Upper lobe of left lung (tissue), 4 donors: Measurements from ENCODE around the gene SLC27A1.

Experiments
- EP300 ChIP-seq, 4 donors: sonication (generic); formaldehyde crosslinking; IDR thresholded peaks; one replicate each; pipeline ENCODE4 v1.5.1; 2017; ENCODE audit warnings: antibody characterized with exemption in 4 of 4, control low read depth in 2 of 4
- POLR2A ChIP-seq, 4 donors: fragments of 450-650 bp; IDR thresholded peaks; one replicate each; pipeline ENCODE4 v1.5.1; 2016 to 2017; ENCODE audit warnings: antibody characterized with exemption in 4 of 4, mild to moderate bottlenecking in 2 of 4
- POLR2AphosphoS5 ChIP-seq, 2 donors: sonication (generic); formaldehyde crosslinking; IDR thresholded peaks; one replicate each; pipeline ENCODE4 v1.5.1; 2017; ENCODE audit warnings: antibody characterized with exemption in 2 of 2
- TF ChIP-seq, protein P1 (sequence below), 6 experiments: fragments of 450-650 bp in 4 of 6; fragments of 200-600 bp in 2 of 6; sonication (generic) in 2 of 6; IDR thresholded peaks; one replicate each; pipeline ENCODE4 v1.5.1; 2016 to 2019; ENCODE audit warnings: antibody characterized with exemption in 6 of 6

DNA sequence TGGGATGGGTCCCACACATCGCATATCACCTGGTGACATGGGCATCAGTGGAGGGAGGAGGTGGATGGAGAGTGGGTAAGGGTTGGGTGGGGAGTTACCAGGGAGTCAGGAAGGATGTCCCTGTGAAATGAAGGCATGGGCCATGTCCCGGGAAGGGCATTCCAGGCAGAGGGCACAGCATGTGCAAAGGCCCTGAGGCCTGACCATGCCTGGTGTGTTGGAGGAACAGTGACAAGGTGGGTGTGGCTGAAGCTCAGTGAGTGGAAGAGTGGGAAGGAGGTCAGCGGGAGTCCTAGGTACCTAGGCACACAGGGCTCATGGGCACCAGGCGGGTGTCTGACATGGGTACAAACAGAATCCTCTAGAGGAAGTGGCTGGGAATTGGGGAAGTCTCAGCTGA, 74.1 kb downstream of the SLC27A1 start:
- no peak for TF ChIP-seq EP300 (IDR thresholded peaks at IDR 0.05)
- TF ChIP-seq, protein P1, sequence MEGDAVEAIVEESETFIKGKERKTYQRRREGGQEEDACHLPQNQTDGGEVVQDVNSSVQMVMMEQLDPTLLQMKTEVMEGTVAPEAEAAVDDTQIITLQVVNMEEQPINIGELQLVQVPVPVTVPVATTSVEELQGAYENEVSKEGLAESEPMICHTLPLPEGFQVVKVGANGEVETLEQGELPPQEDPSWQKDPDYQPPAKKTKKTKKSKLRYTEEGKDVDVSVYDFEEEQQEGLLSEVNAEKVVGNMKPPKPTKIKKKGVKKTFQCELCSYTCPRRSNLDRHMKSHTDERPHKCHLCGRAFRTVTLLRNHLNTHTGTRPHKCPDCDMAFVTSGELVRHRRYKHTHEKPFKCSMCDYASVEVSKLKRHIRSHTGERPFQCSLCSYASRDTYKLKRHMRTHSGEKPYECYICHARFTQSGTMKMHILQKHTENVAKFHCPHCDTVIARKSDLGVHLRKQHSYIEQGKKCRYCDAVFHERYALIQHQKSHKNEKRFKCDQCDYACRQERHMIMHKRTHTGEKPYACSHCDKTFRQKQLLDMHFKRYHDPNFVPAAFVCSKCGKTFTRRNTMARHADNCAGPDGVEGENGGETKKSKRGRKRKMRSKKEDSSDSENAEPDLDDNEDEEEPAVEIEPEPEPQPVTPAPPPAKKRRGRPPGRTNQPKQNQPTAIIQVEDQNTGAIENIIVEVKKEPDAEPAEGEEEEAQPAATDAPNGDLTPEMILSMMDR (IDR thresholded peaks at IDR 0.05): no peak
- TF ChIP-seq POLR2AphosphoS5 (IDR thresholded peaks at IDR 0.05): no peak
- no peak for TF ChIP-seq POLR2A (IDR thresholded peaks at IDR 0.05)
